Sciatic nerve (tissue), 2 donors: ENCODE results near the gene SNX12. TPM values are rescaled to one million over a fixed set of nuclear protein-coding genes. Genes with fewer than 3 reads are reported as not detected.

Experiments used
- ATAC-seq: fragments of 200-7000 bp; cut with Tn5 transposase; one replicate; pipeline ENCODE4 v1.9.1; 2020; ENCODE audit warnings: mild to moderate bottlenecking, moderate library complexity
- DNase-seq: peaks from one replicate; pipeline ENCODE4 v3.0.0-alpha.2; 2020; ENCODE audit warnings: low spot score
- intact Hi-C: fragments of 100-400 bp; cut with DNase I; formaldehyde crosslinking; loops from one replicate; pipeline ENCODE4 v1.14.2; 2022
- total RNA-seq: library from RNA; stranded (reverse); fragmentation: NEBNext Ultra II Directional; extraction: Animal tissue kit (Norgen Biotek cat#: 25700); gene quantifications from one replicate; pipeline ENCODE4 v1.2.1, GENCODE V29; 2021
- donor health status: DM: no; HTN: no; CAD: no.
- donor health status: DM: no; HTN: no; CAD: no.

Gene SNX12
- total RNA-seq, result 65.6 TPM

GRCh38 chrX:71068044-71068918 lies at the start of gene SNX12:
Gene SNX12 (minus strand): TSS chrX:71068334. CDS start chrX:71068306, 28 bp downstream.
- ATAC-seq, result peak; percentile 99
- intact Hi-C loops, result no loop called here
- peak; percentile 91 for DNase-seq

GRCh38 chrX:71117358-71117757 lies 49.2 kb upstream of the SNX12 start:
- no peak for ATAC-seq
- intact Hi-C loops, result no loop called here
- no peak for DNase-seq

GRCh38 chrX:71111921-71112431 lies 43.8 kb upstream of the SNX12 start:
- no peak for ATAC-seq
- DNase-seq, result no peak
- intact Hi-C loops, result no loop called here

- ATAC-seq (peak; percentile 38), DNase-seq (no peak)
- intact Hi-C loops, result no loop called here
These were observed 43.2 kb upstream of the SNX12 start, which contains the start of gene IL2RG for GRCh38 chrX:71111141-71111843. Gene IL2RG (minus strand): TSS chrX:71111577. CDS start chrX:71111539, 38 bp downstream.

GRCh38 chrX:71109051-71109450 lies 40.9 kb upstream of the SNX12 start:
- ATAC-seq, result no peak
- no peak for DNase-seq
- intact Hi-C loops, result no loop called here

- intact Hi-C loops, result no loop called here
- ATAC-seq (no peak), DNase-seq (no peak)
These were observed 39.7 kb upstream of the SNX12 start for GRCh38 chrX:71107762-71108360.

GRCh38 chrX:71107245-71107644 lies 39.1 kb upstream of the SNX12 start:
- no peak for DNase-seq
- intact Hi-C loops, result no loop called here

GRCh38 chrX:71106427-71106826 lies 38.3 kb upstream of the SNX12 start, which contains the start of gene CXorf65:
Gene CXorf65 (minus strand): TSS chrX:71106740. CDS start chrX:71106556, 184 bp downstream.
- no peak for ATAC-seq
- DNase-seq, result no peak
- intact Hi-C loops, result no loop called here

More at GRCh38 chrX:71107245-71107644, 39.1 kb upstream of the SNX12 start:
- no peak for ATAC-seq

GRCh38 chrX:71105628-71106027 lies 37.5 kb upstream of the SNX12 start:
- intact Hi-C loops, result no loop called here
- ATAC-seq (no peak), DNase-seq (no peak)

GRCh38 chrX:71103110-71103983 lies 35.2 kb upstream of the SNX12 start:
- DNase-seq, result peak; percentile 62
- intact Hi-C loops, result no loop called here
- ATAC-seq, result peak; percentile 70

- ATAC-seq, result no peak
- DNase-seq, result no peak
- intact Hi-C loops, result no loop called here
These were observed 34.2 kb upstream of the SNX12 start for GRCh38 chrX:71102292-71102691.

- ATAC-seq (no peak), DNase-seq (peak; percentile 26)
- intact Hi-C loops, result no loop called here
These were observed 32.7 kb upstream of the SNX12 start for GRCh38 chrX:71100581-71101505.

- intact Hi-C loops, result no loop called here
- DNase-seq (peak; percentile 41), ATAC-seq (no peak)
These were observed 31.6 kb upstream of the SNX12 start for GRCh38 chrX:71099736-71100135.

- no peak for ATAC-seq
- peak; percentile 12 for DNase-seq
- intact Hi-C loops, result no loop called here
These were observed 30.9 kb upstream of the SNX12 start for GRCh38 chrX:71098951-71099506.

GRCh38 chrX:71098302-71098701 lies 30.2 kb upstream of the SNX12 start:
- intact Hi-C loops, result no loop called here
- ATAC-seq (peak; percentile 23), DNase-seq (peak; percentile 69)

GRCh38 chrX:71096760-71097032 lies 28.6 kb upstream of the SNX12 start:
- DNase-seq (no peak), ATAC-seq (peak; percentile 10)
- intact Hi-C loops, result no loop called here

GRCh38 chrX:71095981-71096759 lies 28.0 kb upstream of the SNX12 start:
- DNase-seq (peak; percentile 57), ATAC-seq (peak; percentile 89)
- intact Hi-C loops, result no loop called here
